Fibroblast of lung (primary cell): ENCODE data around the gene OXSR1. TPM values are rescaled to one million over a fixed set of nuclear protein-coding genes. Genes with fewer than 3 reads are reported as not detected.

Experiments
- DNase-seq, 2 donors: peaks; one replicate each; pipeline versions ENCODE4 v3.0.0 to v3.0.0-alpha.2; 2010; ENCODE audit warnings: low read depth in 2 of 2
- H2AFZ ChIP-seq: 2 replicates; pipeline ENCODE4 v1.5.1; 2012; ENCODE audit warnings: low read length, control low read depth, inconsistent platforms
- H3K27ac ChIP-seq: 2 replicates; pipeline ENCODE4 v1.5.1; 2011; ENCODE audit warnings: low read length, control low read depth; ENCODE audit not compliant: insufficient read depth
- H3K27me3 ChIP-seq: 2 replicates; pipeline ENCODE4 v1.5.1; 2011; ENCODE audit warnings: mild to moderate bottlenecking, low read length; ENCODE audit not compliant: control insufficient read depth, insufficient read depth
- H3K36me3 ChIP-seq: 2 replicates; pipeline ENCODE4 v1.5.1; 2011; ENCODE audit warnings: low read length; ENCODE audit not compliant: control insufficient read depth, insufficient read depth
- H3K4me1 ChIP-seq: 2 replicates; pipeline ENCODE4 v1.5.1; 2011; ENCODE audit warnings: low read length; ENCODE audit not compliant: control insufficient read depth, insufficient read depth; ENCODE audit errors: extremely low read depth
- H3K4me2 ChIP-seq: 2 replicates; pipeline ENCODE4 v1.5.1; 2011; ENCODE audit warnings: low read length, control low read depth; ENCODE audit not compliant: insufficient read depth; ENCODE audit errors: extremely low read depth
- H3K4me3 ChIP-seq, 4 experiments: fragments of 200-600 bp in 1 of 4; sonication (generic) in 1 of 4; replicated peaks in 1 of 4; 2 replicates each; pipeline ENCODE4 v1.5.1; 2011 to 2016; ENCODE audit warnings: low read length in 4 of 4, low read depth in 3 of 4, mild to moderate bottlenecking in 3 of 4, control low read depth in 2 of 4, inconsistent platforms in 1 of 4, mixed read lengths in 1 of 4; ENCODE audit not compliant: insufficient read depth in 1 of 4; ENCODE audit errors: control extremely low read depth in 1 of 4
- H3K79me2 ChIP-seq: 2 replicates; pipeline ENCODE4 v1.5.1; 2012; ENCODE audit warnings: mild to moderate bottlenecking, low read length, inconsistent platforms; ENCODE audit not compliant: control insufficient read depth, insufficient read depth
- H3K9ac ChIP-seq: 2 replicates; pipeline ENCODE4 v1.5.1; 2011; ENCODE audit warnings: mild to moderate bottlenecking, low read length, control low read depth; ENCODE audit not compliant: insufficient read depth
- H3K9me3 ChIP-seq: 2 replicates; pipeline ENCODE4 v1.5.1; 2012; ENCODE audit warnings: low read depth, low read length; ENCODE audit not compliant: control insufficient read depth, insufficient read depth
- H4K20me1 ChIP-seq: 2 replicates; pipeline ENCODE4 v1.5.1; 2011; ENCODE audit warnings: low read length; ENCODE audit not compliant: control insufficient read depth, insufficient read depth; ENCODE audit errors: extremely low read depth
- EZH2 ChIP-seq: IDR thresholded peaks from 2 replicates; pipeline ENCODE4 v1.5.1; 2012; ENCODE audit warnings: low read length, control low read depth, mild to moderate bottlenecking; ENCODE audit errors: missing control alignments
- polyA plus RNA-seq, 2 donors: library from polyadenylated mRNA; depleted of rRNA in 1 of 2; stranded (reverse) in 1 of 2; unstranded in 1 of 2; fragments of >200 nt; gene quantifications; 2 replicates each; pipeline ENCODE4 v1.2.1, GENCODE V29; 2011 to 2012; ENCODE audit warnings: missing spikeins in 1 of 2
- total RNA-seq: library from RNA; depleted of rRNA; stranded (reverse); fragments of >200 nt; gene quantifications from 2 replicates; pipeline ENCODE4 v1.2.1, GENCODE V29; 2014
- TF ChIP-seq, protein P1 (sequence below), 2 donors: IDR thresholded peaks in 1 of 2; conservative IDR thresholded peaks in 1 of 2; 1 replicate in 1 of 2; 2 replicates in 1 of 2; pipeline ENCODE4 v1.5.1; 2011 to 2012; ENCODE audit warnings: low read length in 2 of 2, control low read depth in 1 of 2, inconsistent platforms in 1 of 2, low read depth in 1 of 2, mild to moderate bottlenecking in 1 of 2

OXSR1 gene
- total and polyA plus RNA-seq, 2 donors (not counting 1 experiment from before 2014, with no cell fraction given), result 32.7 to 45.2 TPM

DNA sequence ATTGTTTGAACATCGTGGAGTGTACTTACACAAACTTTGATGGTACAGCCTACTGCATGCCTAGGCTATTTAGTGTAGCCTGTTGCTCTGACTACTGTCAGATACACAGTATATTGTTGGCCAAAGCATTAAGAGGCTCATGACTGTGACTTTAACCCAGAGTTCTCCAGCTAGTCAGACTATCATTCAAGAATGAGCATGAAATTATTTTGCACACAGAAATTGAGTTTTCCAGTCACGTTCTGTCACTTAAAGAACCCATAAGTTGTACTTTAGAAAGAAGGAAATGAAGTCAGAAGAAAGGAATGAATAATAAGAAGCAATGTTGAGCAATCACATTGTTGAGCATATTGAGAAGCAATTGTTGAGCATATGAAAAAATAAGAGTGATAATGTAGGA lies 62.7 kb downstream of the OXSR1 start:
- Histone ChIP-seq H3K9me3 (no peaks in the 10 kb centered on the region), H3K9ac (no peak overlapping the region), H3K79me2 (peaks cover 2% of the 10 kb centered on the region), H3K4me2 (peak overlapping the region; percentile 25), H3K36me3 (no peaks in the 10 kb centered on the region), H3K27me3 (no peaks in the 10 kb centered on the region), H3K4me3 (no peak overlapping the region), H2AFZ (no peak overlapping the region), H3K27ac (peak overlapping the region; percentile 46), H3K4me1 (peaks cover 9% of the 10 kb centered on the region), H4K20me1 (no peaks in the 10 kb centered on the region)
- DNase-seq, result peak; percentile 52 to 72
- TF ChIP-seq, protein P1, sequence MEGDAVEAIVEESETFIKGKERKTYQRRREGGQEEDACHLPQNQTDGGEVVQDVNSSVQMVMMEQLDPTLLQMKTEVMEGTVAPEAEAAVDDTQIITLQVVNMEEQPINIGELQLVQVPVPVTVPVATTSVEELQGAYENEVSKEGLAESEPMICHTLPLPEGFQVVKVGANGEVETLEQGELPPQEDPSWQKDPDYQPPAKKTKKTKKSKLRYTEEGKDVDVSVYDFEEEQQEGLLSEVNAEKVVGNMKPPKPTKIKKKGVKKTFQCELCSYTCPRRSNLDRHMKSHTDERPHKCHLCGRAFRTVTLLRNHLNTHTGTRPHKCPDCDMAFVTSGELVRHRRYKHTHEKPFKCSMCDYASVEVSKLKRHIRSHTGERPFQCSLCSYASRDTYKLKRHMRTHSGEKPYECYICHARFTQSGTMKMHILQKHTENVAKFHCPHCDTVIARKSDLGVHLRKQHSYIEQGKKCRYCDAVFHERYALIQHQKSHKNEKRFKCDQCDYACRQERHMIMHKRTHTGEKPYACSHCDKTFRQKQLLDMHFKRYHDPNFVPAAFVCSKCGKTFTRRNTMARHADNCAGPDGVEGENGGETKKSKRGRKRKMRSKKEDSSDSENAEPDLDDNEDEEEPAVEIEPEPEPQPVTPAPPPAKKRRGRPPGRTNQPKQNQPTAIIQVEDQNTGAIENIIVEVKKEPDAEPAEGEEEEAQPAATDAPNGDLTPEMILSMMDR (conservative IDR thresholded peaks at IDR 0.05 in 1 of 2, IDR thresholded peaks at IDR 0.05 in 1 of 2; ENCODE audit: low read depth in 1 of 2, low read length in 2 of 2), result no peak
- no peak for TF ChIP-seq EZH2

DNA sequence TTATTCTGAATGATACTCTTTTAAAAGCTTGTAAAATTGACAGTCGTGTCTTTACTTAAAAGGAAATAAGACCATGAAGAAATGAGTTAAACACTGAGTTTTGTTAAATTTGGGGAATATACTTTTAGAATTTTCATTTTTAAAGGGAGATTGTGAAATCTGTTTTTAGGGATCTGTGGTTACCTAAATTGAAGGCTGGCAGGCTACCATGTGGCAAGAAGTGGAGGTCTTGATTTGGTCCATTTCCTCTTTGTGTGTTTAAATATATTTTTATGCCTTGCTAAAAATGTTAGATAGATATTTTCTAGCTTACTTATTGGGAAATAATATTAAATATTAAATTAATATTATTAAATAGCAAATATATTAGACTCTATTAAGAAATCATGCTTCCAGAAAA lies 63.7 kb downstream of the OXSR1 start:
- DNase-seq, result peak in 1 of 2 donors; percentile 13
- Histone ChIP-seq H3K27me3 (no peaks in the 10 kb centered on the region), H3K36me3 (no peaks in the 10 kb centered on the region), H3K79me2 (peaks cover 2% of the 10 kb centered on the region), H3K4me3 (no peak overlapping the region), H3K4me1 (peaks cover 9% of the 10 kb centered on the region), H3K4me2 (no peak overlapping the region), H3K27ac (no peak overlapping the region), H3K9ac (no peak overlapping the region), H2AFZ (no peak overlapping the region), H3K9me3 (no peaks in the 10 kb centered on the region), H4K20me1 (no peaks in the 10 kb centered on the region)
- TF ChIP-seq EZH2, result no peak
- TF ChIP-seq, protein P1 (conservative IDR thresholded peaks at IDR 0.05 in 1 of 2, IDR thresholded peaks at IDR 0.05 in 1 of 2; ENCODE audit: low read depth in 1 of 2, low read length in 2 of 2), result no peak

DNA sequence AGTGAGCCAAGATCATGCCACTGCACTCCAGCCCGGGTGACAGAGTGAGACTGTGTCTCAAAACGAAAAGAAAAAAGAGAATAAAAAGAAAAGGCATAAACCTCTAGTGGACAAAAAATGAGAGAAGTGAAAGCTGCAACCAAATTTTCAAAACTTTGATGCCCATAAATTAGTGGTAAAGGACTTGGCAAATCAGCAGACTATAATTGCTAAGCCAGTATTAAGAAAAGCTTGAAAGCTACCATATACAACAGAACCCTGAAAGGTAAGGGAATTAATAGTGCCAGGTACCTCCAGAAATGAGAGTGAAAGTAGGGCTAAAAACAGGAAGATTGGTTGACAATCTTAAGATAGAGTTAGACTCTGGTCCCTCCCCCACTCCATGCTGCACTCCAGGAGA lies 67.4 kb downstream of the OXSR1 start:
- Histone ChIP-seq H3K4me1 (peaks cover 4% of the 10 kb centered on the region), H3K79me2 (peaks cover 2% of the 10 kb centered on the region), H2AFZ (no peak overlapping the region), H3K27ac (no peak overlapping the region), H3K9me3 (no peaks in the 10 kb centered on the region), H3K36me3 (peaks cover 2% of the 10 kb centered on the region), H3K27me3 (no peaks in the 10 kb centered on the region), H3K9ac (no peak overlapping the region), H4K20me1 (no peaks in the 10 kb centered on the region), H3K4me2 (no peak overlapping the region), H3K4me3 (no peak overlapping the region)
- no peak for DNase-seq
- TF ChIP-seq EZH2, result no peak
- TF ChIP-seq, protein P1 (conservative IDR thresholded peaks at IDR 0.05 in 1 of 2, IDR thresholded peaks at IDR 0.05 in 1 of 2; ENCODE audit: low read depth in 1 of 2, low read length in 2 of 2), result no peak
